ENCODE measurements around the gene MAP3K2. TPM values are rescaled to one million over a fixed set of nuclear protein-coding genes. Genes with fewer than 3 reads are reported as not detected.
A peak's percentile ranks its signal among the peaks of the same experiment; 100 is the strongest.

The MAP3K2 gene
- total and polyA plus RNA-seq, 4 donors = 5.9 to 46.2 (median 17.0) TPM

DNA sequence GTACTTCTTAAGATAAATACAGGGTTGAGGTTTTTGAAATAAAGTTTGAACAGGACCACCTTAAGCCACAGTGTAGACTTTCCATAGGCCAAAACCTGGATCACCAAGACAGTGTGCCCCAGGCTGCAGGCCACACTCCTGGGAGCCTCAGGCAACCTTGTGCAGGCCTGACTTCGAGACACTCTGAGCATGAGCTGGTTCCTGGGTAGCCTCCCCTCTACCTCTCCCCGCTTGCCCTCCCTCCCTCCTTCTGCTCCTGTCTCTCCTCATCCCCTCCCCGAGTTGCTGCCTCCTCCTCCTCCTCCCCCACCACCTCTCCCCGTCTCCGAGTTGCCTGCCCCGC, 19.9 kb upstream of the MAP3K2 start:
- WGBS = 3% methylated on average over 6 of the region's 6 CpGs
- TF ChIP-seq, protein P1, sequence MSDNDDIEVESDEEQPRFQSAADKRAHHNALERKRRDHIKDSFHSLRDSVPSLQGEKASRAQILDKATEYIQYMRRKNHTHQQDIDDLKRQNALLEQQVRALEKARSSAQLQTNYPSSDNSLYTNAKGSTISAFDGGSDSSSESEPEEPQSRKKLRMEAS (IDR thresholded peaks at IDR 0.05) = no peak
- TF ChIP-seq JUND (IDR thresholded peaks at IDR 0.05) (no peak), FOXA2 (IDR thresholded peaks at IDR 0.05) (no peak), FOXA1 (IDR thresholded peaks at IDR 0.05) (no peak), NR2F2 (IDR thresholded peaks at IDR 0.05) (no peak), SP1 (IDR thresholded peaks at IDR 0.05) (no peak), RAD21 (IDR thresholded peaks at IDR 0.05) (no peak), GABPA (IDR thresholded peaks at IDR 0.05 in 1 of 2, conservative IDR thresholded peaks at IDR 0.05 in 1 of 2) (no peak), HNF4A (conservative IDR thresholded peaks at IDR 0.05) (no peak), TAF1 (conservative IDR thresholded peaks at IDR 0.05) (no peak), HNF4G (IDR thresholded peaks at IDR 0.05) (no peak), YY1 (IDR thresholded peaks at IDR 0.05) (no peak), EGR1 (IDR thresholded peaks at IDR 0.05; ENCODE audit: low read depth in 2 of 2) (no peak), RXRA (IDR thresholded peaks at IDR 0.05) (no peak)
- TF ChIP-seq, protein P2, sequence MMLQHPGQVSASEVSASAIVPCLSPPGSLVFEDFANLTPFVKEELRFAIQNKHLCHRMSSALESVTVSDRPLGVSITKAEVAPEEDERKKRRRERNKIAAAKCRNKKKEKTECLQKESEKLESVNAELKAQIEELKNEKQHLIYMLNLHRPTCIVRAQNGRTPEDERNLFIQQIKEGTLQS (IDR thresholded peaks at IDR 0.05) = no peak
- TF ChIP-seq, protein P3, sequence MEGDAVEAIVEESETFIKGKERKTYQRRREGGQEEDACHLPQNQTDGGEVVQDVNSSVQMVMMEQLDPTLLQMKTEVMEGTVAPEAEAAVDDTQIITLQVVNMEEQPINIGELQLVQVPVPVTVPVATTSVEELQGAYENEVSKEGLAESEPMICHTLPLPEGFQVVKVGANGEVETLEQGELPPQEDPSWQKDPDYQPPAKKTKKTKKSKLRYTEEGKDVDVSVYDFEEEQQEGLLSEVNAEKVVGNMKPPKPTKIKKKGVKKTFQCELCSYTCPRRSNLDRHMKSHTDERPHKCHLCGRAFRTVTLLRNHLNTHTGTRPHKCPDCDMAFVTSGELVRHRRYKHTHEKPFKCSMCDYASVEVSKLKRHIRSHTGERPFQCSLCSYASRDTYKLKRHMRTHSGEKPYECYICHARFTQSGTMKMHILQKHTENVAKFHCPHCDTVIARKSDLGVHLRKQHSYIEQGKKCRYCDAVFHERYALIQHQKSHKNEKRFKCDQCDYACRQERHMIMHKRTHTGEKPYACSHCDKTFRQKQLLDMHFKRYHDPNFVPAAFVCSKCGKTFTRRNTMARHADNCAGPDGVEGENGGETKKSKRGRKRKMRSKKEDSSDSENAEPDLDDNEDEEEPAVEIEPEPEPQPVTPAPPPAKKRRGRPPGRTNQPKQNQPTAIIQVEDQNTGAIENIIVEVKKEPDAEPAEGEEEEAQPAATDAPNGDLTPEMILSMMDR (IDR thresholded peaks at IDR 0.05; ENCODE audit: low read depth, low read length, missing input control) = no peak
- Histone ChIP-seq H3K9me3 (ENCODE audit: control insufficient read depth in 4 of 4, low read length in 3 of 4) (no peaks in the 10 kb centered on the region), H3K4me3 (ENCODE audit: low read depth in 1 of 3, low read length in 3 of 3) (peak overlapping the region in 1 of 3 donors; percentile 67), H3K4me1 (ENCODE audit: control insufficient read depth in 4 of 4, insufficient read depth in 4 of 4, low read length in 3 of 4) (peaks cover 5 to 35% (median 15%) of the 10 kb centered on the region in 4 donors), H3K9ac (ENCODE audit: low read depth in 1 of 2, low read length in 2 of 2) (peak overlapping the region; percentile 19 to 55), H3K27me3 (ENCODE audit: control insufficient read depth in 4 of 4, insufficient read depth in 4 of 4, low read length in 3 of 4) (no peaks in the 10 kb centered on the region), H3K36me3 (ENCODE audit: control insufficient read depth in 4 of 4, insufficient read depth in 3 of 4, low read depth in 1 of 4, low read length in 3 of 4) (no peaks in the 10 kb centered on the region), H3K27ac (ENCODE audit: low read depth in 1 of 2, low read length in 2 of 2) (peak overlapping the region; percentile 94 to 95)
- DNase-seq (ENCODE audit: low spot score) = no peak

DNA sequence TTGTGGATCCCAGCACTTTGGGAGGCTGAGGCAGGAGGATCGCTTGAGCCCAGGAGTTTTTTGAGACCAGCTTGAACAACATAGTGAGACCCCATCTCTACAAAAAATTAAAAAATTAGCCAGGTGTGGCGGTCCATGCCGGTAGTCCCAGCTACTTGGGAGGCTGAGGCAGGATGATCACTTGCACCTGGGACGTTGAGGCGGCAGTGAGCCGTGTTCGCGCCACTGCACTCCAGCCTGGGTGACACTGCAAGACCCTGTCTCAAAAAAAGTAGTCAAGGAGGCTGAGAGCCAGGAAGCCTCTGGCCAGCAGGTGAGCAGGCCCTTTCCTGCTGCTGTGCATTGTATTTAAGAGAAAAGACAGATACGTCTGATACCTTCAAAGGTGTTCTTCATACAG, 19.3 kb upstream of the MAP3K2 start:
- Histone ChIP-seq H3K27me3 (ENCODE audit: control insufficient read depth in 4 of 4, insufficient read depth in 4 of 4, low read length in 3 of 4) (no peaks in the 10 kb centered on the region), H3K36me3 (ENCODE audit: control insufficient read depth in 4 of 4, insufficient read depth in 3 of 4, low read depth in 1 of 4, low read length in 3 of 4) (no peaks in the 10 kb centered on the region), H3K9ac (ENCODE audit: low read depth in 1 of 2, low read length in 2 of 2) (peak overlapping the region in 1 of 2 donors; percentile 55), H3K27ac (ENCODE audit: low read depth in 1 of 2, low read length in 2 of 2) (peak overlapping the region; percentile 94 to 95), H3K4me1 (ENCODE audit: control insufficient read depth in 4 of 4, insufficient read depth in 4 of 4, low read length in 3 of 4) (peaks cover 5 to 32% (median 15%) of the 10 kb centered on the region in 4 donors), H3K4me3 (ENCODE audit: low read depth in 1 of 3, low read length in 3 of 3) (no peak overlapping the region), H3K9me3 (ENCODE audit: control insufficient read depth in 4 of 4, low read length in 3 of 4) (no peaks in the 10 kb centered on the region)
- no peak for TF ChIP-seq TAF1 (conservative IDR thresholded peaks at IDR 0.05)
- TF ChIP-seq NR2F2 (IDR thresholded peaks at IDR 0.05) = no peak
- no peak for TF ChIP-seq EGR1 (IDR thresholded peaks at IDR 0.05; ENCODE audit: low read depth in 2 of 2)
- no peak for TF ChIP-seq RAD21 (IDR thresholded peaks at IDR 0.05)
- TF ChIP-seq, protein P3 (IDR thresholded peaks at IDR 0.05; ENCODE audit: low read depth, low read length, missing input control) = no peak
- no peak for TF ChIP-seq GABPA (IDR thresholded peaks at IDR 0.05 in 1 of 2, conservative IDR thresholded peaks at IDR 0.05 in 1 of 2)
- TF ChIP-seq RXRA (IDR thresholded peaks at IDR 0.05) = no peak
- no peak for TF ChIP-seq HNF4G (IDR thresholded peaks at IDR 0.05)
- TF ChIP-seq, protein P4, sequence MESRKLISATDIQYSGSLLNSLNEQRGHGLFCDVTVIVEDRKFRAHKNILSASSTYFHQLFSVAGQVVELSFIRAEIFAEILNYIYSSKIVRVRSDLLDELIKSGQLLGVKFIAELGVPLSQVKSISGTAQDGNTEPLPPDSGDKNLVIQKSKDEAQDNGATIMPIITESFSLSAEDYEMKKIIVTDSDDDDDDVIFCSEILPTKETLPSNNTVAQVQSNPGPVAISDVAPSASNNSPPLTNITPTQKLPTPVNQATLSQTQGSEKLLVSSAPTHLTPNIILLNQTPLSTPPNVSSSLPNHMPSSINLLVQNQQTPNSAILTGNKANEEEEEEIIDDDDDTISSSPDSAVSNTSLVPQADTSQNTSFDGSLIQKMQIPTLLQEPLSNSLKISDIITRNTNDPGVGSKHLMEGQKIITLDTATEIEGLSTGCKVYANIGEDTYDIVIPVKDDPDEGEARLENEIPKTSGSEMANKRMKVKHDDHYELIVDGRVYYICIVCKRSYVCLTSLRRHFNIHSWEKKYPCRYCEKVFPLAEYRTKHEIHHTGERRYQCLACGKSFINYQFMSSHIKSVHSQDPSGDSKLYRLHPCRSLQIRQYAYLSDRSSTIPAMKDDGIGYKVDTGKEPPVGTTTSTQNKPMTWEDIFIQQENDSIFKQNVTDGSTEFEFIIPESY (IDR thresholded peaks at IDR 0.05) = no peak
- TF ChIP-seq FOXA1 (IDR thresholded peaks at IDR 0.05) = no peak
- TF ChIP-seq YY1 (IDR thresholded peaks at IDR 0.05) = no peak
- no peak for TF ChIP-seq SP1 (IDR thresholded peaks at IDR 0.05)
- no peak for TF ChIP-seq HNF4A (conservative IDR thresholded peaks at IDR 0.05)
- TF ChIP-seq FOXA2 (IDR thresholded peaks at IDR 0.05) = no peak
- TF ChIP-seq, protein P5, sequence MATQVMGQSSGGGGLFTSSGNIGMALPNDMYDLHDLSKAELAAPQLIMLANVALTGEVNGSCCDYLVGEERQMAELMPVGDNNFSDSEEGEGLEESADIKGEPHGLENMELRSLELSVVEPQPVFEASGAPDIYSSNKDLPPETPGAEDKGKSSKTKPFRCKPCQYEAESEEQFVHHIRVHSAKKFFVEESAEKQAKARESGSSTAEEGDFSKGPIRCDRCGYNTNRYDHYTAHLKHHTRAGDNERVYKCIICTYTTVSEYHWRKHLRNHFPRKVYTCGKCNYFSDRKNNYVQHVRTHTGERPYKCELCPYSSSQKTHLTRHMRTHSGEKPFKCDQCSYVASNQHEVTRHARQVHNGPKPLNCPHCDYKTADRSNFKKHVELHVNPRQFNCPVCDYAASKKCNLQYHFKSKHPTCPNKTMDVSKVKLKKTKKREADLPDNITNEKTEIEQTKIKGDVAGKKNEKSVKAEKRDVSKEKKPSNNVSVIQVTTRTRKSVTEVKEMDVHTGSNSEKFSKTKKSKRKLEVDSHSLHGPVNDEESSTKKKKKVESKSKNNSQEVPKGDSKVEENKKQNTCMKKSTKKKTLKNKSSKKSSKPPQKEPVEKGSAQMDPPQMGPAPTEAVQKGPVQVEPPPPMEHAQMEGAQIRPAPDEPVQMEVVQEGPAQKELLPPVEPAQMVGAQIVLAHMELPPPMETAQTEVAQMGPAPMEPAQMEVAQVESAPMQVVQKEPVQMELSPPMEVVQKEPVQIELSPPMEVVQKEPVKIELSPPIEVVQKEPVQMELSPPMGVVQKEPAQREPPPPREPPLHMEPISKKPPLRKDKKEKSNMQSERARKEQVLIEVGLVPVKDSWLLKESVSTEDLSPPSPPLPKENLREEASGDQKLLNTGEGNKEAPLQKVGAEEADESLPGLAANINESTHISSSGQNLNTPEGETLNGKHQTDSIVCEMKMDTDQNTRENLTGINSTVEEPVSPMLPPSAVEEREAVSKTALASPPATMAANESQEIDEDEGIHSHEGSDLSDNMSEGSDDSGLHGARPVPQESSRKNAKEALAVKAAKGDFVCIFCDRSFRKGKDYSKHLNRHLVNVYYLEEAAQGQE (IDR thresholded peaks at IDR 0.05) = no peak
- TF ChIP-seq JUND (IDR thresholded peaks at IDR 0.05) = no peak
- TF ChIP-seq, protein P1 (IDR thresholded peaks at IDR 0.05) = no peak
- 97% methylated on average over 9 of the region's 9 CpGs for WGBS
- no peak for DNase-seq (ENCODE audit: low spot score)

Measured in liver (tissue), 9 donors.